ENCODE data around the gene ITPR2.

DNA sequence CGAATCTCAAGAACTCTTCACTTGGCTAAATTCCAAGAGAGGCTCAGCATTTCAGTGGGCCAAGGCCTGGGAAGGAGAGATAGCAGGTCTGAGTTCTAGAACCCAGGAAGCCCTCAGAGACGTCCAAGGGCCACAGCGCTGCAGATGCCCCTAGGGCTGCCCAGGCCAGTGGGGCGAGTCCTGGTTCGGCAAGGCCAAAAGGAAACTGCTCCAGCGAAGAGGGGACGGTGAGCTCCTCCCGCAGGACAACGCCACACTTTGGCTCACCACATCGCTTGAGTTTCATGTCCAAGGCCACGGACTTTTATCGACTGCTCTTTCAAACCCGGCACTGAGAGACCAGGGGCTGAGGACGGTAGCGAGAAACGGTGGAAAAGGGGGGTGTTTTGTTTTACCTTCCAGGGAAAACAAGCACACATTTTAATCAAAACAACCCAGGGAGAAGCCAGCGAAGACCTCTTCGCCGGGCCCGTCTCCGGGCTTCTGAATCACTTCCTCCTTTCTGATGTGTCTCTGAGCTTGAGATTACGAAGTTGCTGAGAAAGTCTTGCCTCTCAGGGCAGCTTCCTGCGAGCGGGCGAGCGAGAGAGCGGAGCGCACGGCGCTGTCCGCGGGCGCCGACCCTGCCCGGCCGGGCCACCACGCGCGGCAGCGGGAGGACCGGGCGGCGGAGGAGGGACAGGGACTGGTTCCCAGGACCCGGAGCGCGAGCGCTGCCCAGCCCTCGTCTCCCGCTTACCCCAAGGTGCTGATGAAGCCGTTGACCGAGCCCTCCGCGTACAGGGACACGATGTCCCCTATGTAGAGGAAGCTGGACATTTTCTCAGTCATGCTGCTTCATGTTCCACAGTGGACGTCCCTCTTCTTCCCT is 808 bp downstream of the ITPR2 start:
- peak; percentile 65 for TF ChIP-seq YY1 (IDR thresholded peaks at IDR 0.05)
- TF ChIP-seq, protein P1, sequence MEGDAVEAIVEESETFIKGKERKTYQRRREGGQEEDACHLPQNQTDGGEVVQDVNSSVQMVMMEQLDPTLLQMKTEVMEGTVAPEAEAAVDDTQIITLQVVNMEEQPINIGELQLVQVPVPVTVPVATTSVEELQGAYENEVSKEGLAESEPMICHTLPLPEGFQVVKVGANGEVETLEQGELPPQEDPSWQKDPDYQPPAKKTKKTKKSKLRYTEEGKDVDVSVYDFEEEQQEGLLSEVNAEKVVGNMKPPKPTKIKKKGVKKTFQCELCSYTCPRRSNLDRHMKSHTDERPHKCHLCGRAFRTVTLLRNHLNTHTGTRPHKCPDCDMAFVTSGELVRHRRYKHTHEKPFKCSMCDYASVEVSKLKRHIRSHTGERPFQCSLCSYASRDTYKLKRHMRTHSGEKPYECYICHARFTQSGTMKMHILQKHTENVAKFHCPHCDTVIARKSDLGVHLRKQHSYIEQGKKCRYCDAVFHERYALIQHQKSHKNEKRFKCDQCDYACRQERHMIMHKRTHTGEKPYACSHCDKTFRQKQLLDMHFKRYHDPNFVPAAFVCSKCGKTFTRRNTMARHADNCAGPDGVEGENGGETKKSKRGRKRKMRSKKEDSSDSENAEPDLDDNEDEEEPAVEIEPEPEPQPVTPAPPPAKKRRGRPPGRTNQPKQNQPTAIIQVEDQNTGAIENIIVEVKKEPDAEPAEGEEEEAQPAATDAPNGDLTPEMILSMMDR (IDR thresholded peaks at IDR 0.05; ENCODE audit: low read depth, low read length, missing input control): no peak
- TF ChIP-seq ATF3 (IDR thresholded peaks at IDR 0.05): no peak
- peak; percentile 56 for TF ChIP-seq MAX (IDR thresholded peaks at IDR 0.05)
